IMR-90 (cell line): ENCODE measurements around the gene SLC25A17. TPM values are rescaled to one million over a fixed set of nuclear protein-coding genes. Genes with fewer than 3 reads are reported as not detected.

ENCODE experiments used
- ATAC-seq: fragments of 200-7000 bp; cut with Tn5 transposase; 2 replicates; pipeline ENCODE4 v1.9.1; 2020; ENCODE audit warnings: low read depth, mild to moderate bottlenecking, moderate library complexity
- BruUV-seq: library from RNA; stranded (reverse); fragments of 400-500 nt; replicated peaks from 2 replicates; lab custom pipeline; 2021; lab: Mats Ljungman, UMichigan
- CTCF ChIA-PET: fragments of 300-600 bp; formaldehyde crosslinking; extraction: SDS; loops from one replicate; lab custom pipeline; 2021; ENCODE audit warnings: antibody characterized with exemption; lab: Yijun Ruan, JAX
- POLR2A ChIA-PET: fragments of 300-600 bp; sonication (Branson Sonifier 250); formaldehyde crosslinking; loops from one replicate; lab custom pipeline; 2022; ENCODE audit warnings: antibody characterized with exemption; ENCODE audit not compliant: unreplicated experiment; lab: Charles Lee
- DNase-seq: peaks from one replicate; pipeline ENCODE4 v3.0.0; 2013
- H2AFZ ChIP-seq: replicated peaks from 2 replicates; pipeline ENCODE3; 2013; ENCODE audit warnings: low read length, mild to moderate bottlenecking; ENCODE audit not compliant: poor library complexity
- H2AK5ac ChIP-seq: 2 replicates; pipeline ENCODE4 v1.6.1; 2013; ENCODE audit warnings: low read depth, low read length, inconsistent platforms
- H2AK9ac ChIP-seq: replicated peaks from 2 replicates; pipeline ENCODE3; 2013; ENCODE audit warnings: mild to moderate bottlenecking, low read depth, low read length, moderate library complexity; ENCODE audit not compliant: poor library complexity
- H2BK120ac ChIP-seq: 2 replicates; pipeline ENCODE4 v1.6.1; 2013; ENCODE audit warnings: low read depth, low read length, inconsistent platforms
- H2BK15ac ChIP-seq: 3 replicates; pipeline ENCODE4 v1.6.1; 2013; ENCODE audit warnings: low read depth, low read length, inconsistent platforms
- H2BK20ac ChIP-seq: 2 replicates; pipeline ENCODE4 v1.6.1; 2013; ENCODE audit warnings: low read depth, mild to moderate bottlenecking, inconsistent platforms, low read length, moderate library complexity
- H2BK5ac ChIP-seq: 2 replicates; pipeline ENCODE4 v1.6.1; 2013; ENCODE audit warnings: mild to moderate bottlenecking, low read depth, low read length, inconsistent platforms; ENCODE audit not compliant: poor library complexity, severe bottlenecking
- H3K14ac ChIP-seq: replicated peaks from 2 replicates; pipeline ENCODE4 v1.6.1; 2013; ENCODE audit warnings: low read depth, low read length, inconsistent platforms
- H3K18ac ChIP-seq: 2 replicates; pipeline ENCODE4 v1.6.1; 2013; ENCODE audit warnings: low read depth, low read length, control low read depth
- H3K23ac ChIP-seq: 2 replicates; pipeline ENCODE4 v1.6.1; 2013; ENCODE audit warnings: low read depth, low read length, inconsistent platforms
- H3K27ac ChIP-seq: 2 replicates; pipeline ENCODE4 v1.5.1; 2013; ENCODE audit warnings: mild to moderate bottlenecking, control low read depth, low read length; ENCODE audit not compliant: insufficient read depth
- H3K27me3 ChIP-seq: 2 replicates; pipeline ENCODE4 v1.6.1; 2013; ENCODE audit warnings: low read length; ENCODE audit not compliant: control insufficient read depth, insufficient read depth
- H3K36me3 ChIP-seq: 2 replicates; pipeline ENCODE4 v1.6.1; 2013; ENCODE audit warnings: low read length, mixed read lengths; ENCODE audit not compliant: control insufficient read depth, insufficient read depth
- H3K4ac ChIP-seq: 2 replicates; pipeline ENCODE4 v1.6.1; 2013; ENCODE audit warnings: low read depth, low read length, inconsistent platforms
- H3K4me1 ChIP-seq: 2 replicates; pipeline ENCODE4 v1.6.1; 2013; ENCODE audit warnings: low read length, mixed read lengths; ENCODE audit not compliant: control insufficient read depth, insufficient read depth
- H3K4me2 ChIP-seq: 2 replicates; pipeline ENCODE4 v1.6.1; 2013; ENCODE audit warnings: low read depth, mild to moderate bottlenecking, control low read depth, low read length, moderate library complexity
- H3K4me3 ChIP-seq: 2 replicates; pipeline ENCODE4 v1.5.1; 2013; ENCODE audit warnings: low read depth, mild to moderate bottlenecking, control low read depth, low read length, moderate library complexity; ENCODE audit not compliant: insufficient read depth
- H3K56ac ChIP-seq: 2 replicates; pipeline ENCODE4 v1.6.1; 2013; ENCODE audit warnings: low read length, inconsistent platforms; ENCODE audit not compliant: insufficient read depth; ENCODE audit errors: extremely low read depth
- H3K79me1 ChIP-seq, 2 experiments: 2 replicates each; pipeline ENCODE4 v1.6.1; 2013; ENCODE audit warnings: low read length in 2 of 2, inconsistent platforms in 1 of 2, low read depth in 1 of 2
- H3K9ac ChIP-seq: 2 replicates; pipeline ENCODE4 v1.6.1; 2013; ENCODE audit warnings: low read depth, low read length, control low read depth
- H3K9me1 ChIP-seq: 2 replicates; pipeline ENCODE4 v1.6.1; 2013; ENCODE audit warnings: low read length, inconsistent platforms; ENCODE audit not compliant: insufficient read depth
- H3K9me3 ChIP-seq: 2 replicates; pipeline ENCODE4 v1.6.1; 2013; ENCODE audit warnings: low read length; ENCODE audit not compliant: control insufficient read depth, insufficient read depth
- H4K20me1 ChIP-seq: 2 replicates; pipeline ENCODE4 v1.6.1; 2013; ENCODE audit warnings: low read length, inconsistent platforms; ENCODE audit not compliant: insufficient read depth
- H4K5ac ChIP-seq: 2 replicates; pipeline ENCODE4 v1.6.1; 2013; ENCODE audit warnings: mild to moderate bottlenecking, low read depth, low read length, control low read depth
- H4K8ac ChIP-seq, 2 experiments: 2 replicates each; pipeline ENCODE4 v1.6.1; 2013; ENCODE audit warnings: low read depth in 2 of 2, low read length in 2 of 2, control low read depth in 1 of 2, inconsistent platforms in 1 of 2
- H4K91ac ChIP-seq: 2 replicates; pipeline ENCODE4 v1.6.1; 2013; ENCODE audit warnings: low read depth, low read length, inconsistent platforms; ENCODE audit not compliant: insufficient read depth
- BHLHE40 ChIP-seq: fragments of 150-350 bp; IDR thresholded peaks from 2 replicates; pipeline ENCODE4 v1.6.1; 2016; ENCODE audit warnings: mild to moderate bottlenecking, low read depth, low read length
- CEBPB ChIP-seq: IDR thresholded peaks from 2 replicates; pipeline ENCODE4 v1.6.1; 2012; ENCODE audit warnings: low read depth, low read length, improper control_type of control experiment
- CHD1 ChIP-seq: IDR thresholded peaks from 2 replicates; pipeline ENCODE4 v1.6.1; 2012; ENCODE audit warnings: low read depth, low read length, improper control_type of control experiment
- FOS ChIP-seq: fragments of 150-350 bp; IDR thresholded peaks from 2 replicates; pipeline ENCODE4 v1.6.1; 2016; ENCODE audit warnings: low read depth, low read length
- MAFK ChIP-seq: IDR thresholded peaks from 2 replicates; pipeline ENCODE4 v1.6.1; 2012; ENCODE audit warnings: low read depth, low read length, improper control_type of control experiment
- MAZ ChIP-seq: IDR thresholded peaks from 2 replicates; pipeline ENCODE4 v1.6.1; 2012; ENCODE audit warnings: low read depth, mild to moderate bottlenecking, low read length, improper control_type of control experiment, moderate library complexity, borderline replicate concordance
- NFE2L2 ChIP-seq: fragments of 150-350 bp; IDR thresholded peaks from 2 replicates; pipeline ENCODE4 v1.6.1; 2016; ENCODE audit warnings: low read depth, mild to moderate bottlenecking, low read length
- POLR2A ChIP-seq: IDR thresholded peaks from 2 replicates; pipeline ENCODE4 v1.6.1; 2012; ENCODE audit warnings: mild to moderate bottlenecking, low read depth, low read length
- RAD21 ChIP-seq: IDR thresholded peaks from 2 replicates; pipeline ENCODE4 v1.6.1; 2012; ENCODE audit warnings: low read length, improper control_type of control experiment
- RCOR1 ChIP-seq: IDR thresholded peaks from 2 replicates; pipeline ENCODE4 v1.6.1; 2012; ENCODE audit warnings: mild to moderate bottlenecking, low read length, improper control_type of control experiment; ENCODE audit not compliant: insufficient replicate concordance
- RFX5 ChIP-seq: IDR thresholded peaks from 2 replicates; pipeline ENCODE4 v1.8.0; 2012; ENCODE audit warnings: low read depth, mild to moderate bottlenecking, low read length, moderate library complexity
- SMC3 ChIP-seq: fragments of 150-350 bp; IDR thresholded peaks from 2 replicates; pipeline ENCODE4 v1.6.1; 2016; ENCODE audit warnings: low read depth, mild to moderate bottlenecking, antibody characterized with exemption, low read length, moderate library complexity
- USF2 ChIP-seq: fragments of 150-350 bp; IDR thresholded peaks from 2 replicates; pipeline ENCODE4 v1.6.1; 2017; ENCODE audit warnings: mild to moderate bottlenecking, antibody characterized with exemption, low read length, low read depth
- WGBS, 2 experiments: methylation state at CpG; one replicate each; pipeline versions ENCODE4 v1.1.5 to v1.1.7; 2013; ENCODE audit warnings: missing lambda C conversion rate in 2 of 2; ENCODE audit not compliant: insufficient read length in 1 of 2; ENCODE audit errors: extremely low coverage in 2 of 2; 5-methylcytosine and 5-hydroxymethylcytosine counted together
- dilution Hi-C: fragments of 300-500 bp; cut with HindIII; formaldehyde crosslinking; loops from one replicate; pipeline ENCODE4 v1.14.3; 2018; ENCODE audit warnings: low sequenced_read_pairs; ENCODE audit not compliant: unreplicated experiment
- in situ Hi-C: fragments of 300-500 bp; cut with MboI; formaldehyde crosslinking; loops from 3 replicates; pipeline ENCODE4 v1.14.3; 2019; ENCODE audit warnings: low sequenced_read_pairs, inconsistent platforms, mixed read lengths
- intact Hi-C: fragments of 100-400 bp; cut with micrococcal nuclease; formaldehyde crosslinking; loops from 2 replicates; pipeline ENCODE4 v1.10.0; 2022
- polyA plus RNA-seq, 3 experiments: library from polyadenylated mRNA; depleted of rRNA; stranded (reverse); fragments of >200 nt; gene quantifications; 2 replicates each; pipeline ENCODE4 v1.2.3, GENCODE V29; 2012; ENCODE audit warnings: low replicate concordance in 1 of 3
- total RNA-seq: library from RNA; depleted of rRNA; stranded (reverse); fragments of >200 nt; gene quantifications from 2 replicates; pipeline ENCODE4 v1.2.3, GENCODE V29; 2012
- TF ChIP-seq, protein P1 (sequence below): fragments of 150-350 bp; IDR thresholded peaks from 2 replicates; pipeline ENCODE4 v1.6.1; 2016; ENCODE audit warnings: low read depth, mild to moderate bottlenecking, low read length, moderate library complexity, borderline replicate concordance
- TF ChIP-seq, protein P2 (sequence below): conservative IDR thresholded peaks from 2 replicates; pipeline ENCODE4 v1.5.1; 2012; ENCODE audit warnings: mild to moderate bottlenecking, low read depth, low read length, improper control_type of control experiment

The SLC25A17 gene
- total and polyA plus RNA-seq, 2 of the 4 experiments (the other 2 are of a cell fraction): 19.6 to 36.0 TPM

DNA sequence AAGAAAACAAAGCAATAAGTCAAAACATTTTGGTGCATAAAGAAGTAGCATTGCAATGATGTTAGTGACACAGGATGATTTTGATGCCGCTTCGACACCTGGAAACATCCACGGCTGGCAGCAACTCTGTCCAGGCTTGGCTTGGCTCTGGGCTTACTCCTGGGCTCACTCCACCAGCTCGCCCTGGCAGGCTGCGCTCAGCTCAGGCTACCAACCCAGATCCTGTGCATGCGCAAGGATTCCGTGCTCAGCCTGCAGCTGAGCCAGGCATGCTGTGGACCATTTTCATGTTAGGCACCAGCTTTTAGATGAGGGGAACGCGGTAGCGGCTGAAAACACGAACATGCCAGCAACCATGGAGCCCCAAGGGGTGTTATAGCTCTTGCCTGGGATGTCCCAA lies 66.0 kb downstream of the SLC25A17 start:
- Histone ChIP-seq H2BK120ac (no peak overlapping the region), H4K5ac (no peak overlapping the region), H2BK5ac (no peak overlapping the region), H3K14ac (no peak overlapping the region), H3K4me1 (peaks cover 3% of the 10 kb centered on the region; the same call in 1 of the 2 replicates), H3K27me3 (no peaks in the 10 kb centered on the region; the same call in 1 of the 2 replicates), H3K23ac (no peak overlapping the region), H3K4ac (no peak overlapping the region), H4K8ac (no peak overlapping the region), H3K79me1 (no peaks in the 10 kb centered on the region), H3K4me2 (no peak overlapping the region), H3K9me3 (peaks cover 3% of the 10 kb centered on the region), H4K91ac (no peak overlapping the region), H3K27ac (no peak overlapping the region), H3K56ac (no peak overlapping the region), H3K4me3 (no peak overlapping the region), H3K36me3 (no peaks in the 10 kb centered on the region), H2AK9ac (no peak overlapping the region), H3K18ac (no peak overlapping the region), H2AFZ (no peak overlapping the region), H2BK20ac (no peak overlapping the region), H3K9me1 (peaks cover 3% of the 10 kb centered on the region; the same call in 1 of the 2 replicates), H2AK5ac (no peak overlapping the region), H2BK15ac (no peak overlapping the region), H4K20me1 (no peaks in the 10 kb centered on the region), H3K9ac (no peak overlapping the region)
- ChIA-PET POLR2A (interaction anchor here (0.6 kb wide), 1 partner anchor 40 kb away, joined by 3 read pairs; no protein-coding TSS in a partner anchor), CTCF (no interaction called here)
- dilution Hi-C loops: no loop called here
- in situ Hi-C loops: no loop called here
- ATAC-seq: no peak
- BruUV-seq: no TSS peak
- intact Hi-C loops: no loop called here
- TF ChIP-seq, protein P1, sequence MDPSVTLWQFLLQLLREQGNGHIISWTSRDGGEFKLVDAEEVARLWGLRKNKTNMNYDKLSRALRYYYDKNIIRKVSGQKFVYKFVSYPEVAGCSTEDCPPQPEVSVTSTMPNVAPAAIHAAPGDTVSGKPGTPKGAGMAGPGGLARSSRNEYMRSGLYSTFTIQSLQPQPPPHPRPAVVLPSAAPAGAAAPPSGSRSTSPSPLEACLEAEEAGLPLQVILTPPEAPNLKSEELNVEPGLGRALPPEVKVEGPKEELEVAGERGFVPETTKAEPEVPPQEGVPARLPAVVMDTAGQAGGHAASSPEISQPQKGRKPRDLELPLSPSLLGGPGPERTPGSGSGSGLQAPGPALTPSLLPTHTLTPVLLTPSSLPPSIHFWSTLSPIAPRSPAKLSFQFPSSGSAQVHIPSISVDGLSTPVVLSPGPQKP: no peak
- TF ChIP-seq FOS (no peak), POLR2A (no peak), CHD1 (no peak), CEBPB (no peak), MAZ (no peak), RAD21 (no peak), RFX5 (no peak), USF2 (no peak), NFE2L2 (no peak), BHLHE40 (no peak), RCOR1 (no peak), MAFK (no peak), SMC3 (no peak)
- TF ChIP-seq, protein P2, sequence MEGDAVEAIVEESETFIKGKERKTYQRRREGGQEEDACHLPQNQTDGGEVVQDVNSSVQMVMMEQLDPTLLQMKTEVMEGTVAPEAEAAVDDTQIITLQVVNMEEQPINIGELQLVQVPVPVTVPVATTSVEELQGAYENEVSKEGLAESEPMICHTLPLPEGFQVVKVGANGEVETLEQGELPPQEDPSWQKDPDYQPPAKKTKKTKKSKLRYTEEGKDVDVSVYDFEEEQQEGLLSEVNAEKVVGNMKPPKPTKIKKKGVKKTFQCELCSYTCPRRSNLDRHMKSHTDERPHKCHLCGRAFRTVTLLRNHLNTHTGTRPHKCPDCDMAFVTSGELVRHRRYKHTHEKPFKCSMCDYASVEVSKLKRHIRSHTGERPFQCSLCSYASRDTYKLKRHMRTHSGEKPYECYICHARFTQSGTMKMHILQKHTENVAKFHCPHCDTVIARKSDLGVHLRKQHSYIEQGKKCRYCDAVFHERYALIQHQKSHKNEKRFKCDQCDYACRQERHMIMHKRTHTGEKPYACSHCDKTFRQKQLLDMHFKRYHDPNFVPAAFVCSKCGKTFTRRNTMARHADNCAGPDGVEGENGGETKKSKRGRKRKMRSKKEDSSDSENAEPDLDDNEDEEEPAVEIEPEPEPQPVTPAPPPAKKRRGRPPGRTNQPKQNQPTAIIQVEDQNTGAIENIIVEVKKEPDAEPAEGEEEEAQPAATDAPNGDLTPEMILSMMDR: no peak
- WGBS, 2 experiments: 97% methylated on average over 7 of the region's 11 CpGs; no CpG with 5 or more reads in 1 of the 2 experiments
- DNase-seq: no peak
